HG03558 (cell line): Measurements from ENCODE around the gene HAND2.

Source experiments
- ATAC-seq: cut with Tn5 transposase; IDR thresholded peaks from one replicate; pipeline ENCODE4 v1.9.1; 2021; ENCODE audit warnings: moderate number of reproducible peaks; ENCODE audit not compliant: unreplicated experiment; ENCODE audit errors: extremely low read depth

Gene HAND2

GRCh38 chr4:173485164-173485563 lies 44.9 kb downstream of the HAND2 start:
- no peak for ATAC-seq

- no peak for ATAC-seq
These were observed 47.6 kb downstream of the HAND2 start for GRCh38 chr4:173482330-173482931.

- no peak for ATAC-seq
These were observed 51.1 kb downstream of the HAND2 start for GRCh38 chr4:173478913-173479283.

- ATAC-seq: no peak
These were observed 51.7 kb downstream of the HAND2 start for GRCh38 chr4:173478201-173478912.

- ATAC-seq: no peak
These were observed 53.0 kb downstream of the HAND2 start for GRCh38 chr4:173477016-173477415.
